ENCODE results near the gene ASXL2.

The ASXL2 gene

GRCh38 chr2:25804338-25804737 lies 73.9 kb downstream of the ASXL2 start:
- H3K4me3 ChIP-seq (ENCODE audit: control insufficient read depth, low read depth, low read length) = no peak overlapping the region
- no peak for DNase-seq (ENCODE audit: low read depth)
- no peak for TF ChIP-seq CTCF (IDR thresholded peaks at IDR 0.05; ENCODE audit: control insufficient read depth, insufficient read depth, low read depth, low read length, missing control alignments)

- no peak overlapping the region for H3K4me3 ChIP-seq (ENCODE audit: control insufficient read depth, low read depth, low read length)
- no peak for TF ChIP-seq CTCF (IDR thresholded peaks at IDR 0.05; ENCODE audit: control insufficient read depth, insufficient read depth, low read depth, low read length, missing control alignments)
- no peak for DNase-seq (ENCODE audit: low read depth)
These were observed 79.0 kb downstream of the ASXL2 start for GRCh38 chr2:25799301-25799700.

- no peak for DNase-seq (ENCODE audit: low read depth)
- no peak for TF ChIP-seq CTCF (IDR thresholded peaks at IDR 0.05; ENCODE audit: control insufficient read depth, insufficient read depth, low read depth, low read length, missing control alignments)
- no peak overlapping the region for H3K4me3 ChIP-seq (ENCODE audit: control insufficient read depth, low read depth, low read length)
These were observed 80.4 kb downstream of the ASXL2 start for GRCh38 chr2:25797620-25798488.

- no peak for TF ChIP-seq CTCF (IDR thresholded peaks at IDR 0.05; ENCODE audit: control insufficient read depth, insufficient read depth, low read depth, low read length, missing control alignments)
- no peak overlapping the region for H3K4me3 ChIP-seq (ENCODE audit: control insufficient read depth, low read depth, low read length)
- DNase-seq (ENCODE audit: low read depth) = no peak
These were observed 83.6 kb downstream of the ASXL2 start for GRCh38 chr2:25794544-25795276.

- no peak overlapping the region for H3K4me3 ChIP-seq (ENCODE audit: control insufficient read depth, low read depth, low read length)
- no peak for DNase-seq (ENCODE audit: low read depth)
- TF ChIP-seq CTCF (IDR thresholded peaks at IDR 0.05; ENCODE audit: control insufficient read depth, insufficient read depth, low read depth, low read length, missing control alignments) = no peak
These were observed 88.1 kb downstream of the ASXL2 start for GRCh38 chr2:25790074-25790790.

- no peak overlapping the region for H3K4me3 ChIP-seq (ENCODE audit: control insufficient read depth, low read depth, low read length)
- no peak for TF ChIP-seq CTCF (IDR thresholded peaks at IDR 0.05; ENCODE audit: control insufficient read depth, insufficient read depth, low read depth, low read length, missing control alignments)
- no peak for DNase-seq (ENCODE audit: low read depth)
These were observed 89.8 kb downstream of the ASXL2 start for GRCh38 chr2:25788457-25788856.

Measured in AG09309 (cell line).